Endothelial cell (in vitro differentiated cells): ENCODE data around the gene PSME1. TPM values are rescaled to one million over a fixed set of nuclear protein-coding genes. Genes with fewer than 3 reads are reported as not detected.
"Not testable (repeated sequence)": the region's sequence is repeated elsewhere in the genome, so short reads cannot be mapped to it uniquely, and the experiment has no call there.

Experiments
- DNase-seq: peaks from one replicate; pipeline ENCODE4 v3.0.0; 2021; ENCODE audit warnings: low spot score
- H3K27ac Mint-ChIP-seq: one replicate; pipeline ENCODE4 v1.8.0; 2021; ENCODE audit warnings: mixed read lengths, inconsistent platforms; ENCODE audit not compliant: unreplicated experiment
- H3K27me3 Mint-ChIP-seq: one replicate; pipeline ENCODE4 v1.8.0; 2021; ENCODE audit warnings: mild to moderate bottlenecking, moderate library complexity, mixed read lengths, inconsistent platforms; ENCODE audit not compliant: unreplicated experiment
- H3K36me3 Mint-ChIP-seq: one replicate; pipeline ENCODE4 v1.8.0; 2021; ENCODE audit warnings: mild to moderate bottlenecking, low read depth, mixed read lengths, inconsistent platforms; ENCODE audit not compliant: unreplicated experiment
- H3K4me1 Mint-ChIP-seq: one replicate; pipeline ENCODE4 v1.8.0; 2021; ENCODE audit warnings: mild to moderate bottlenecking, mixed read lengths, inconsistent platforms; ENCODE audit not compliant: unreplicated experiment
- H3K4me3 Mint-ChIP-seq: one replicate; pipeline ENCODE4 v1.8.0; 2021; ENCODE audit warnings: mild to moderate bottlenecking, mixed read lengths, inconsistent platforms; ENCODE audit not compliant: unreplicated experiment
- H3K9me3 Mint-ChIP-seq: one replicate; pipeline ENCODE4 v1.8.0; 2021; ENCODE audit warnings: mixed read lengths, inconsistent platforms; ENCODE audit not compliant: unreplicated experiment
- total RNA-seq: library from RNA; stranded (reverse); fragmentation: NEBNext Ultra II Directional; extraction: Animal tissue kit (Norgen Biotek cat#: 25700); gene quantifications from one replicate; pipeline ENCODE4 v1.2.1, GENCODE V29; 2021; ENCODE audit not compliant: unreplicated experiment
- TF ChIP-seq, protein P1 (sequence below): fragments of 200-600 bp; sonication (generic); IDR thresholded peaks from one replicate; pipeline ENCODE4 v1.5.0; 2021; ENCODE audit warnings: antibody characterized with exemption; ENCODE audit not compliant: unreplicated experiment

PSME1 gene
- total RNA-seq, 1 donor from 2014 or later, result 43.6 TPM

DNA sequence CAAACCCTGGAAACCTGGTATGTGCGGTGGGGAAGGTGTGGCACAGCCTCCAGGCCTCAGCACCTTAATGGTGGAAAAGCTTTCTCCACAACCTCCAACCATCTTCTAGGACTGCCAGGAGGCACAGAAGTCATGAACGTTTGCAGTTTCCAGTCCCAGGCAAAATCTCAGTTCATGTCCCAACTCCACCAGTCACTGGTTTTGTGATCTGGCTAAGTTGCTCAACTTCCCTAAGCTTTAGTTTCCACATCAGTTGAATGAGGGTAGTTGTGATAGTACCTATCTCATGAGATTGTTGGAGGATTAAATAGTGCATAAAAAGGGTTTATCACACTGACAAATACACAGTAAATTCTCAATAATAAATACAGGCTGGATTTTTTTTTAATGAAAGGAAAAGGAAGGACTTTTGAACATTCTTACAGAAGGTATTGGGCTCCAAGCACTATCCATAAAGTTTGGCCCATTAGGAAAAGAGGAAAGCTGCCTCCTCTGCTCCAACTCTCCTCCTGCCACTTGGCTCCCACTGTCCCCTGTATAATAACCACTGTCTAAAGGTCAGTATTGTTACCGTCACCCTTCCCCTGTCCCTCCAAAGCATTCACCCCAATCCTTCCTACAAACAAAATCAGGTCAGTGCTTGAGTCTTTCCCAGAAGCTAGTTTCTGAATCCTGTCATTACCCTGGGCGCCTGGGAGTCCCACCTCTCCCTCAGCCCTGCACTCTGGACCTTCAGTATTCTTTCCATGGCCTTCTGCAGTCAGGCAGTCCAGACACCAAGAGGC lies 35.6 kb upstream of the PSME1 start:
- DNase-seq, result no peak
- H3K27ac Mint-ChIP-seq, result no peak overlapping the region
- H3K36me3 Mint-ChIP-seq, result peaks cover 30% of the 10 kb centered on the region
- H3K27me3 Mint-ChIP-seq, result peaks cover 11% of the 10 kb centered on the region
- TF ChIP-seq, protein P1, sequence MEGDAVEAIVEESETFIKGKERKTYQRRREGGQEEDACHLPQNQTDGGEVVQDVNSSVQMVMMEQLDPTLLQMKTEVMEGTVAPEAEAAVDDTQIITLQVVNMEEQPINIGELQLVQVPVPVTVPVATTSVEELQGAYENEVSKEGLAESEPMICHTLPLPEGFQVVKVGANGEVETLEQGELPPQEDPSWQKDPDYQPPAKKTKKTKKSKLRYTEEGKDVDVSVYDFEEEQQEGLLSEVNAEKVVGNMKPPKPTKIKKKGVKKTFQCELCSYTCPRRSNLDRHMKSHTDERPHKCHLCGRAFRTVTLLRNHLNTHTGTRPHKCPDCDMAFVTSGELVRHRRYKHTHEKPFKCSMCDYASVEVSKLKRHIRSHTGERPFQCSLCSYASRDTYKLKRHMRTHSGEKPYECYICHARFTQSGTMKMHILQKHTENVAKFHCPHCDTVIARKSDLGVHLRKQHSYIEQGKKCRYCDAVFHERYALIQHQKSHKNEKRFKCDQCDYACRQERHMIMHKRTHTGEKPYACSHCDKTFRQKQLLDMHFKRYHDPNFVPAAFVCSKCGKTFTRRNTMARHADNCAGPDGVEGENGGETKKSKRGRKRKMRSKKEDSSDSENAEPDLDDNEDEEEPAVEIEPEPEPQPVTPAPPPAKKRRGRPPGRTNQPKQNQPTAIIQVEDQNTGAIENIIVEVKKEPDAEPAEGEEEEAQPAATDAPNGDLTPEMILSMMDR, result no peak
- no peak overlapping the region for H3K4me3 Mint-ChIP-seq
- peaks cover 5% of the 10 kb centered on the region for H3K4me1 Mint-ChIP-seq
- no peaks in the 10 kb centered on the region for H3K9me3 Mint-ChIP-seq

DNA sequence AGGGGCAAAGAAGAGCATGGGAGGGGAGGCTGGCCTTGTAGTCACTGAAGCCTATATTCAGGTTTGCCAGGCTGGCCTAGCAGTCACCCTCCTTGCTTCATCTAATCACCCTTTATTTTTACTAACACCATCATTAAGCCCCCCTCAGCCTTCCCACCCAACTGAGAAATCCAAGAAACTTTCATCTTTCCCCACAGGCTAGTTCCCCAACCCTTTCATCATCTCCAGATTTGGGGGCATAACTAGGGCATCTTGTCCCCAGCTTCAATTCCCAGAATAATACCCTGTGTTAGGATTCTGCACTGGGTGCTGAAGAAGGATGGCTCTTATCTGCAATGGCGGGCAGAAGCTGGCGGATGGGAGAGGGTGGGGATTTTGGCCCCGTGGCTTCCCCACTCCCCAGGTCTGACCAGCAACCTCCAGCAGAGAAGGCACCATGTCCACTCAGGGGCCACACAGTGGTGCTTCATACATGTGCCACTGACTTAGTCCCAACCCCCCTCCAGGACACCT lies 35.0 kb upstream of the PSME1 start:
- Mint-ChIP-seq H3K36me3 (peaks cover 32% of the 10 kb centered on the region), H3K27ac (no peak overlapping the region)
- no peak for DNase-seq

GRCh38 chr14:24102357-24103048 lies 33.5 kb upstream of the PSME1 start:
- no peak for DNase-seq
- peaks cover 5% of the 10 kb centered on the region for H3K4me1 Mint-ChIP-seq
- H3K27ac Mint-ChIP-seq, result no peak overlapping the region
- H3K9me3 Mint-ChIP-seq, result no peaks in the 10 kb centered on the region
- peaks cover 8% of the 10 kb centered on the region for H3K27me3 Mint-ChIP-seq
- TF ChIP-seq, protein P1, result no peak
- H3K36me3 Mint-ChIP-seq, result peaks cover 29% of the 10 kb centered on the region
- peak overlapping the region; percentile 25 for H3K4me3 Mint-ChIP-seq

More for the DNA sequence above, 35.0 kb upstream of the PSME1 start:
- TF ChIP-seq, protein P1, result no peak
- Mint-ChIP-seq H3K4me3 (no peak overlapping the region), H3K4me1 (peaks cover 3% of the 10 kb centered on the region), H3K27me3 (peaks cover 8% of the 10 kb centered on the region), H3K9me3 (no peaks in the 10 kb centered on the region)

DNA sequence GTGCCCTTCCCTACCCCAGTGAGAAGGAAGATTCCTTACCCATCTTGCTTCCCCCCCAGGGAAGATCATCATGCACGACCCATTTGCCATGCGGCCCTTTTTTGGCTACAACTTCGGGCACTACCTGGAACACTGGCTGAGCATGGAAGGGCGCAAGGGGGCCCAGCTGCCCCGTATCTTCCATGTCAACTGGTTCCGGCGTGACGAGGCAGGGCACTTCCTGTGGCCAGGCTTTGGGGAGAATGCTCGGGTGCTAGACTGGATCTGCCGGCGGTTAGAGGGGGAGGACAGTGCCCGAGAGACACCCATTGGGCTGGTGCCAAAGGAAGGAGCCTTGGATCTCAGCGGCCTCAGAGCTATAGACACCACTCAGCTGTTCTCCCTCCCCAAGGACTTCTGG lies 32.5 kb upstream of the PSME1 start:
- DNase-seq, result no peak
- H3K4me1 Mint-ChIP-seq, result peaks cover 5% of the 10 kb centered on the region
- H3K9me3 Mint-ChIP-seq, result no peaks in the 10 kb centered on the region
- peaks cover 29% of the 10 kb centered on the region for H3K36me3 Mint-ChIP-seq
- no peak overlapping the region for H3K27ac Mint-ChIP-seq
- TF ChIP-seq, protein P1, result no peak
- H3K27me3 Mint-ChIP-seq, result peaks cover 6% of the 10 kb centered on the region
- peak overlapping the region; percentile 56 for H3K4me3 Mint-ChIP-seq

DNA sequence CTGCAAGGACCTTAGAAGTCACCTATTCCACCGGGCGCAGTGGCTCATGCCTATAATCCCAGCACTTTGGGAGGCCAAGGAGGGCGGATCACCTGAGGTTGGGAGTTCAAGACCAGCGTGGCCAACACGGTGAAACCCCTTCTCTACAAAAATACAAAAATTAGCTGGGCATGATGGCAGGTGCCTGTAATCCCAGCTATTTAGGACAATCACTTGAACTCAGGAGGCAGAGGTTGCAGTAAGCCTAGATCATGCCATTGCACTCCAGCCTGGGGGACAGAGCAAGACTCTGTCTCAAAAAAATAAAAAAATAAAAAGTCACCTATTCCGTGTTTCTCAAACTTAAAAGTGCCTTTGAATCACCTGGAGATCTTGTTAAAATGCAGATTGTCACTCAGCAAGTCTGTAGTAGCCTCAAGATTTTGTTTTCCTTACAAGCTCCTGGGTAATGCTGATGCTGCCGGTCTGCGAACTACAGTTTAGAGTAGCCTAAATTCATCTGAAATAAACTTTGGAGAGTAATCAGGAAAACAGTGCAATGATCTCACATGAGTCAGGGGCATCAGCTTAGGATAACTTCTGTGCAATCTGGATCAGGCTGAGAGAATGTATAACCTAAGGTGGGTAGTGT lies 30.3 kb upstream of the PSME1 start:
- not testable (repeated sequence) for H3K4me1 Mint-ChIP-seq, H3K27ac Mint-ChIP-seq, H3K27me3 Mint-ChIP-seq, DNase-seq, H3K9me3 Mint-ChIP-seq
- H3K4me3 Mint-ChIP-seq, result peak overlapping the region; percentile 29
- H3K36me3 Mint-ChIP-seq, result peaks cover 29% of the 10 kb centered on the region
